OCI-M2 (cell line): ENCODE data around the gene FERMT3.

ENCODE experiments used
- DNase-seq: peaks from one replicate; lab custom pipeline; 2025; ENCODE audit not compliant: unreplicated experiment; lab: John Stamatoyannopoulos, UW

Gene FERMT3

GRCh38 chr11:64219354-64219684 lies 12.8 kb downstream of the FERMT3 start:
- DNase-seq: no peak

GRCh38 chr11:64219755-64220154 lies 13.2 kb downstream of the FERMT3 start:
- DNase-seq: no peak

GRCh38 chr11:64220271-64220670 lies 13.8 kb downstream of the FERMT3 start:
- DNase-seq: no peak

GRCh38 chr11:64220798-64221197 lies 14.3 kb downstream of the FERMT3 start:
- no peak for DNase-seq

- no peak for DNase-seq
These were observed 16.1 kb downstream of the FERMT3 start for GRCh38 chr11:64222651-64223000.

- DNase-seq: no peak
These were observed 16.6 kb downstream of the FERMT3 start for GRCh38 chr11:64223001-64223651.

- no peak for DNase-seq
These were observed 17.8 kb downstream of the FERMT3 start for GRCh38 chr11:64224151-64224890.

- DNase-seq: no peak
These were observed 18.5 kb downstream of the FERMT3 start for GRCh38 chr11:64224891-64225607.

GRCh38 chr11:64225608-64226506 lies 19.3 kb downstream of the FERMT3 start, which contains the start of the genes NUDT22 and TRPT1:
Gene NUDT22 (plus strand): TSS chr11:64226274. CDS start chr11:64226653, 379 bp downstream.
Gene TRPT1 (minus strand): TSS chr11:64226186. CDS start chr11:64225860, 326 bp downstream.
- DNase-seq: no peak

- DNase-seq: no peak
These were observed 20.1 kb downstream of the FERMT3 start for GRCh38 chr11:64226507-64227051.

- DNase-seq: no peak
These were observed 21.0 kb downstream of the FERMT3 start for GRCh38 chr11:64227405-64227956.

GRCh38 chr11:64229090-64229743 lies 22.7 kb downstream of the FERMT3 start:
- DNase-seq: no peak

- DNase-seq: no peak
These were observed 23.2 kb downstream of the FERMT3 start for GRCh38 chr11:64229744-64230170.

- peak; percentile 50 for DNase-seq
These were observed 23.9 kb downstream of the FERMT3 start, which contains the start of gene DNAJC4 for GRCh38 chr11:64230171-64230984. Gene DNAJC4 (plus strand): TSS chr11:64230548. CDS start chr11:64230855, 307 bp downstream.

GRCh38 chr11:64230985-64231365 lies 24.5 kb downstream of the FERMT3 start:
- no peak for DNase-seq

GRCh38 chr11:64231546-64231945 lies 25.0 kb downstream of the FERMT3 start:
- no peak for DNase-seq

- DNase-seq: no peak
These were observed 25.9 kb downstream of the FERMT3 start for GRCh38 chr11:64232182-64232966.

- DNase-seq: no peak
These were observed 26.4 kb downstream of the FERMT3 start for GRCh38 chr11:64232967-64233315.
